Esophagus squamous epithelium (tissue), 5 donors: ENCODE measurements around the gene RCSD1. TPM values are rescaled to one million over a fixed set of nuclear protein-coding genes. Genes with fewer than 3 reads are reported as not detected.

ENCODE experiments used
- DNase-seq: peaks from one replicate; lab custom pipeline; 2025; lab: John Stamatoyannopoulos, UW
- H3K27ac ChIP-seq, 4 donors: fragments of 200-600 bp; sonication (generic); one replicate each; pipeline ENCODE4 v1.5.1; 2016 to 2019; ENCODE audit warnings: mild to moderate bottlenecking in 1 of 4
- H3K27me3 ChIP-seq, 4 donors: fragments of 200-600 bp; sonication (generic); 1 replicate in 3 of 4; 2 replicates in 1 of 4; pipeline versions ENCODE4 v1.5.1 to v1.6.0; 2017 to 2021; ENCODE audit warnings: antibody characterized with exemption in 1 of 4
- H3K36me3 ChIP-seq, 3 donors: fragments of 200-600 bp; sonication (generic); one replicate each; pipeline ENCODE4 v1.5.1; 2016 to 2019
- H3K4me1 ChIP-seq, 3 donors: fragments of 200-600 bp; sonication (generic); one replicate each; pipeline ENCODE4 v1.5.1; 2017 to 2019
- H3K4me3 ChIP-seq, 4 donors: fragments of 200-600 bp; sonication (generic); 1 replicate in 3 of 4; 2 replicates in 1 of 4; pipeline ENCODE4 v1.5.1; 2016 to 2019; ENCODE audit warnings: mild to moderate bottlenecking in 2 of 4, moderate library complexity in 1 of 4
- H3K9me3 ChIP-seq, 3 donors: fragments of 200-600 bp; sonication (generic); one replicate each; pipeline ENCODE4 v1.5.1; 2016 to 2019
- CTCF ChIP-seq, 6 experiments: fragments of 450-650 bp in 4 of 6; fragments of 200-600 bp in 2 of 6; sonication (generic) in 2 of 6; IDR thresholded peaks; one replicate each; pipeline ENCODE4 v1.5.1; 2016 to 2019; ENCODE audit warnings: antibody characterized with exemption in 6 of 6, mild to moderate bottlenecking in 4 of 6, moderate library complexity in 4 of 6
- POLR2A ChIP-seq, 4 donors: fragments of 450-650 bp; IDR thresholded peaks; one replicate each; pipeline ENCODE4 v1.6.1; 2017; ENCODE audit warnings: antibody characterized with exemption in 4 of 4, mild to moderate bottlenecking in 4 of 4, moderate library complexity in 3 of 4
- WGBS, 2 donors: methylation state at CpG; one replicate each; pipeline ENCODE4 v1.1.5; 2018; 5-methylcytosine and 5-hydroxymethylcytosine counted together
- intact Hi-C: fragments of 100-400 bp; cut with DNase I; formaldehyde crosslinking; loops from one replicate; pipeline ENCODE4 v1.15.0; 2022
- total RNA-seq, 4 donors: library from RNA; depleted of rRNA; stranded (reverse); fragments of >200 nt; gene quantifications; one replicate each; pipeline ENCODE4 v1.1.0, GENCODE V29; 2016
- donor health status: DM: yes; HTN: yes; CAD: no.

RCSD1 gene
- total RNA-seq, 4 donors from 2014 or later = 1.2 to 17.7 (median 3.4) TPM

DNA sequence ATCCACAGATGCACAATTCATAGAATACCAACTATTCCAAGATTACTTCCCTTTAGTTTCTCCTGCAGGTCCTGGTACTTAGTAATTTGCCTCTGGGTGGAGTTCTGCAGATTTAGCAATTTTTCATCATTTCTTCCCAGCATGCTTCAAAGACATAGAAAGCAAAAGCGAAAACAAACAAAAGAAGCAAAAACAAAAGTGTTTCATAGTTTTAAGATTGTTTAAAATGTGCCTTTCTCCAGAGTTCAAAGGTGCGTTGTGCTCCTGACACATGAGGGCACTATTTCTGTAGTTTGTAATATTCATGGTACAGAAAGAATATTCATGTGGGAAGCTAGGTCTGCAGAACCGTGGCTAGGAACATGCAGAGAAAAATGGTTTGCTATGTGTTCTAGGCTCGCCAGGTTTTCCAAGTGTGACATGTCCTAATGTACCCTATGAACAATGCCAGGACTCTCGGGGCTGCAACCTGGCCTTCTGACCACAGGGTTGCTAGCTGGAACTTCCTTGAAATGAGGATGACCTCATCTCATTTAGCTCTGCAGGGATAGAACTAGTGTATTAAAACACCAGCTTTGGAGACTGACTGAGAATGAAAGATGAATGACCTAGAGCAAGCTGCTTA is 30.0 kb upstream of the RCSD1 start:
- TF ChIP-seq POLR2A (IDR thresholded peaks at IDR 0.05) (no peak), CTCF (IDR thresholded peaks at IDR 0.05) (peak in 5 of 6 experiments; percentile 53 to 73 (median 58))
- WGBS, 2 donors = 0 to 3% methylated on average over 5 of the region's 5 CpGs
- DNase-seq = no peak
- intact Hi-C loops = loop anchor here (2.0 kb wide), 1 partner anchor 87 kb away; no protein-coding TSS in a partner anchor
- Histone ChIP-seq H3K27ac (peak overlapping the region in 2 of 4 donors; percentile 4 to 65), H3K36me3 (no peaks in the 10 kb centered on the region), H3K4me1 (peaks cover 13 to 28% (median 22%) of the 10 kb centered on the region in 3 donors), H3K27me3 (no peaks in the 10 kb centered on the region), H3K9me3 (no peaks in the 10 kb centered on the region), H3K4me3 (no peak overlapping the region)

DNA sequence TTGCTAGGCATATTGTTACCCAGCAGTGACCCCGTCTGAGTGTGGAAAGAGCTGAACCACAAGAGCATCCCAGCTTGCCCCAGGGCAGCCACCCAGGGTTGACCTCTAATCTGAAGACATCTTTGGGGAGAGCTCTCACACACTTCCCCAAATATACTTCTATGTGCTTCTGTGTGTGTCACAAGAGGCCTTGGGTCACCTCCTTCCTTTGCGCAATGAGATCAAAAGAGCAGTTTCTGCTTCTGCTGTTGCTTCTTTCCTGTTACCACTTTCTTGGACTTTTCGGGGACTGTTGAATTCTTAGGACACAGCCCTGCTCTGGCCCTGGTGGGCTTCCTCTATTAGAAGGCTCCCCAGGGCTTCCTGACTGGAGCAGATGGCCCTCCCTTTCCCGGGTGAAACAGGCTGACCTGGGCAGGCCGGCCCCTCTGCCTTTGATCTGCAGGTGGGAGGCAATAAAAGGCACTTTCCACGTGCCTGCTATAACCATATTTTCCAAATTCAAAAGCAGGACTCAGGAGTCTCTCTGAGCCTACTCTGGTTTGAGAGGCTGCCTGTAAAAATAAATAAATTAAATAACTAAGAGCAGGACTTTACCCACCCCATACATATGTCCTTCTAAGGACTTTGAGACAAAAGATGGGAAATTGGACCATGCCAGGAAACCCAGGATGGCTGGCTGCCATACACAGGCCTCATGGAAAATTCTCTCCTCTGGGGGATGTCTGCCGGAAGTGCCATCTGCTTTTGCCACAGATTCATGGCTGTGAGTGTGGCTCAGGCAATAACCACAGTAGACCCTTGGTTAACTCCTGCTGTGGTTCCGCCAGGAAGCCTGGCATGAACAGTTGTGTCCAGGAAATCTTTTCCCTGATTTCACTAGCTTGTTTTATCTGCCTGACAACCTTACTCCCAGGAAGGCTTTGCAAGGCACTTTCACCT is 28.3 kb upstream of the RCSD1 start:
- WGBS, 2 donors = 71 to 74% methylated on average over 6 of the region's 8 CpGs
- Histone ChIP-seq H3K9me3 (peaks cover 0 to 2% (median 0%) of the 10 kb centered on the region in 3 donors), H3K27me3 (no peaks in the 10 kb centered on the region), H3K27ac (peak overlapping the region in 3 of 4 donors; percentile 41 to 65 (median 50)), H3K4me1 (peaks cover 13 to 28% (median 22%) of the 10 kb centered on the region in 3 donors), H3K36me3 (no peaks in the 10 kb centered on the region), H3K4me3 (no peak overlapping the region)
- intact Hi-C loops = loop anchor here (2.0 kb wide), 1 partner anchor 85 kb away; no protein-coding TSS in a partner anchor
- TF ChIP-seq CTCF (IDR thresholded peaks at IDR 0.05) = no peak
- TF ChIP-seq POLR2A (IDR thresholded peaks at IDR 0.05) = no peak
- no peak for DNase-seq

DNA sequence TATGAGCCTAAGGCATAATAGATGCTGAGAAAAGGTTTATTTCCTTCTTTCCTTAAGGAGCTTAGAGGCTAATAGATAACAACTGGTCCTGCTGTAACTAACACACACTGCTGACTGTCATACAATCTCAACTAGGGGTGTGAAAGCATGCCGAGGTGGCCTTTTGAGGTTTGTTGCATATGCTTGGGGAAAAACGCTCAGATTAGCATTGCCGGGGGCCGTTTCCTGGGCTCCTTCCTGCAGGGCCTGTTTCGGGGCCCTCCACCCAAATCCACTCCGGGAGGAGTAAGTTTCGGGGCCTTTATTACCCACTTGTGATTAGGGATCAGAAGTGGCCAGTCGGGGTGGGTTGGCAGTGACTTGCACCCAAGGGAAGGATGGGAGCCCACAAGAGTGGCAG is 27.2 kb upstream of the RCSD1 start:
- 67 to 71% methylated on average over 5 to 8 of the region's 8 CpGs for WGBS, 2 donors
- H3K4me1 ChIP-seq = peaks cover 13 to 28% (median 22%) of the 10 kb centered on the region in 3 donors

GRCh38 chr1:167605576-167605975 is 24.5 kb upstream of the RCSD1 start:
- DNase-seq = no peak
- TF ChIP-seq CTCF (IDR thresholded peaks at IDR 0.05) = no peak
- no peak for TF ChIP-seq POLR2A (IDR thresholded peaks at IDR 0.05)
- Histone ChIP-seq H3K27me3 (no peaks in the 10 kb centered on the region), H3K9me3 (peaks cover 0 to 18% (median 5%) of the 10 kb centered on the region in 3 donors), H3K4me3 (no peak overlapping the region), H3K4me1 (peaks cover 7 to 19% (median 18%) of the 10 kb centered on the region in 3 donors), H3K27ac (no peak overlapping the region), H3K36me3 (no peaks in the 10 kb centered on the region)
- WGBS, 2 donors = 71 to 73% methylated on average over 3 of the region's 3 CpGs
- intact Hi-C loops = no loop called here

More for the DNA sequence above, 27.2 kb upstream of the RCSD1 start:
- Histone ChIP-seq H3K27me3 (no peaks in the 10 kb centered on the region), H3K36me3 (no peaks in the 10 kb centered on the region), H3K4me3 (no peak overlapping the region), H3K27ac (peak overlapping the region in 1 of 4 donors; percentile 50), H3K9me3 (peaks cover 0 to 13% (median 5%) of the 10 kb centered on the region in 3 donors)
- TF ChIP-seq CTCF (IDR thresholded peaks at IDR 0.05) (no peak), POLR2A (IDR thresholded peaks at IDR 0.05) (no peak)
- intact Hi-C loops = no loop called here
- no peak for DNase-seq
